ENCODE data around the gene PYGB.

The PYGB gene
- total RNA-seq = 82.3 to 94.8 reads per million in 2 donors

GRCh38 chr20:25247956-25248785 is at the start of gene PYGB:
PYGB (plus strand) TSS chr20:25248085; CDS start chr20:25248179, 94 bp downstream.
- DNase-seq = peak; percentile 65

DNA sequence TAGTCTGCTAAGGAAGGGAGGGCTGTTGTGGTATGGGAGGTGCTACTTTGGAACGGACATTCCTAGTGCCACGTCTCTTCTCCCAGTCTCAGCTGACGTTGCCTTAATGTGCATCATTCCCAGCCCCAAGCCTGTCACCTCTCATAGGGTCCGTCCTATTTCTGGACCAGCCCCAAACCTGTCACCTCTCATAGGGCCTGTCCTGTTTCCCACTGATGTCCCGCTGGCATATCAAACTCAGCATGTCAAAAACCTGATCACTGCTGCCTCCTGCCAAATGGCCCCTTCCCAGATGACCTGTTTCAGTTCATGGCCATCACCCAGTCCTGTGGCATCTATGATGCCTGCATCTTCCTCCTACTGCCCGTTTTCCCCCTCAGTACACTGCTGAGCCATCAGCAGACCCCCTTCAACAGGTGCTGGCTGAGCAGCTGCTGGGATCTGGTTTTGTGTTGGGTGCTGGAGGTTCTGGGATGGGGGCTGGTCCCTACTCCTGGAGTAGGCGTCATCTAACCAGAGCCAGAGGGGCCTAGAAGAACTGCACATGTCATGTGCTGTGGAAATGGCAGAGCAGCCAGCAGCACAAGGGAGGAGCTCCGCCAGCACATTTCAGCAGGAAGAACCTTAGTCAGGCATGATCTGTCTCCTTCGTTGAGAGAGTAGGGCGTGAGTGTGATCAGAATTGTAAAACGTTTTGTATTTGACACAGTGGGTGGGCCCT is 49.1 kb upstream of the PYGB start:
- DNase-seq = no peak

GRCh38 chr20:25199473-25200260 is 48.2 kb upstream of the PYGB start:
- no peak for DNase-seq

- DNase-seq = no peak
Measured at GRCh38 chr20:25203089-25203488, 44.8 kb upstream of the PYGB start.

DNA sequence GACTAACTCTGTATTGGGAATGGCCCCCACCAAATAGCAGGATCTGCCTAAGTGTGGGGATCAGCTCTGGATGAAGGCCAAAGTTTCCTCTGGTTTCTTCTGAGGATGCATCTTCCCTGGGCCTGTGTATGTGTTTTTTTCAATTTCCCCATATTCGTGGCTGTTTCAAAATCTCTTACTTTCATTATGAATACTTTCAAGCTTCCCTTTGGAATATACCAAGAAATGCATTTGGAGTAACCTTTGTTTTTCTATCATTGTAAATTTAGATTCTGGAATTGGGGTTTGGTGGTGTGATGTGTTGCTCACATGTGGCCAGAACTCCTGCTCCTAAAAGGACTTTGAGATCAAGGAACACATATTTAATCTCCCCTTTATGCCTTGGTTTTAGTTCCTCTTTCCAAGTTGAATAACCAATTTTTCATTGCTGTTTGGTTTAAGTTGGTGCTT is 44.0 kb upstream of the PYGB start:
- no peak for DNase-seq

- DNase-seq = no peak
Measured at GRCh38 chr20:25204550-25205276, 43.2 kb upstream of the PYGB start.

- no peak for DNase-seq
Measured at GRCh38 chr20:25205277-25206062, 42.4 kb upstream of the PYGB start.

DNA sequence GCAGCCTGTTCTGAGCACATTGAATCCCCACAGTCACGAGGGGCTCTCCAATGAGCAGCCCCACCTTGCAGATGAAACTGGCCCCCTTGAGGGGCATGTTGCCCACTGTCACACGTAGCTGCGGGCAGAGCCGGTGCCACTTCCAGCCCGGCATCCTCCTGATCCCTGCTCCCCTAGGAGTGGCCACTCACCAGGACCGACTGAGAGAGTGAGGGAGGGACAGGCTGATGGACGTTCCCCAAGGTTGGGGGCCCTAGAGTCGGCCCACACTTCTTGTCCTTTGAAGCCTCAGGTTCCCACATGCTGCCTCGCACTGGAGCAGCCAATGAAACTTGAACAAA is 41.9 kb upstream of the PYGB start:
- DNase-seq = no peak

- DNase-seq = no peak
Measured at GRCh38 chr20:25206548-25206947, 41.3 kb upstream of the PYGB start.

DNA sequence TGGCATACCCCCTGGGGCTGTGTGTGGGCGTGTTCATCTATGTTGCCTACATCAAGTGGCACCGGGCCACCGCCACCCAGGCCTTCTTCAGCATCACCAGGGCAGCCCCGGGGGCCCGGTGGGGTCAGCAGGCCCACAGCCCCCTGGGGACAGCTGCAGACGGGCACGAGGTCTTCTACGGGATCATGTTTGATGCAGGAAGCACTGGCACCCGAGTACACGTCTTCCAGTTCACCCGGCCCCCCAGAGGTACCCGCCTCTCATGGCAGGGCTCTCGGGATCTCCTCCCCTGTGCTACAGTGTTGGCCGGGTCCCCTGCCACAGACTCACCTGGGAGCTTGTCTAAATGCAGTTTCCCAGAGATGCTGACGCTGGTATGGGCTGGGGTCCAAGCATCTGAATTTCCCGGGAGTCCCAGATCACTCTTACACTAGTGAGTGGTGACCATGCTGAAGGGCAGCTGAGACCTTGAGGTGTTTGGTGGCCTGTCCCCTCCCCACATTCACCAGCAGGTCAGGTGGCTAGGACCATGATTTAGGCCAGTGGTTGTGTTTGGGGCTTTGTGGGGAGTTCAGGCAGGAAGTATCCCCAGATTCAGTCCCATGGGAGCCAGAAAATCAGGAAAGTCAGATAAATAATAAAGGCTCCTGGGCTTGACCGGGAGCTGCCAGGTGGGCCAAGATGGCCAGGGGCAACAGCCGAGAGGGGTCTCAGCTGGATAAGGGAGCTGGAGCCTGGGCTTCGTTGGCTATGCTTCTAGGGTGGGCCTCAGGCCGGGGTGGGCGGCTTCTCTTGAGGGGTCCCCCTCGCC is 40.5 kb upstream of the PYGB start:
- DNase-seq = no peak

GRCh38 chr20:25207960-25208534 is 39.8 kb upstream of the PYGB start:
- no peak for DNase-seq

DNA sequence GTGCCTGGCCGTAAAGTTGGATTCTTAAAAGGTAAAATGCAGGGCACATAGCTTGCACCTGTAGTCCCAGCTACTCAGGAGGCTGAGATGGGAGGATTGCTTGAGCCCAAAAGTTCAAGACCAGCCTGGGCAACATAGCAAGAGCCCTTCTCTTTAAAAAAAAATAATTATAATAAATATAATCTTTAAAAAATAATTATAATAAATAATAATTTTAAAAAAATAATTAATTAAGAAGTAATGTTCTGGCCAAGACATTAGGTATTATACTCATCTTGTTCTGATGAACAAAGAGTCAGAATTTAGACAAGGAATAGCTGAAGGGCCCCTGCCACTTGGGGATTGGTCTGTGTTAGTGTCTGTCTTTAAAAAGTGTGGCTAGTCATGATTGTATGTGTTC is 38.5 kb upstream of the PYGB start:
- no peak for DNase-seq

DNA sequence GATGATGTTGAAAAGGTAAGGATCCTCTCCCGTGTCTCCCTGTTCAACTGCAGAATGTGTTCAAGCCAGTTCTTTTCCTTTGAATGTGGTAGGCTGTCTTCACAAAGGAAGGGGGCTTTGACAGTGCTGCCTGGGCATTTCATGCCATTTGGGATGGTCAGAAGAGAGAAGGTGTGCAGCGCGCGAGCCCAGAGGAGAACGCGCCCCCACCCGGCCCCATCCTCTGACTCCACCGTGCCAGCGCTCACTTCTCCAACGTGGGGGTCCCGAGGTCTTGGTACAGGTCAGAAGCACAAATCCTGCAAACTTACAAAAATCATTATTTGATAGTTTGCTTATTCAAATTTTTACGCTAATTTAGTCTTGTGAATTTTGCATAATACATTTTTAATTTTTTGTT is 38.0 kb upstream of the PYGB start:
- DNase-seq = no peak

DNA sequence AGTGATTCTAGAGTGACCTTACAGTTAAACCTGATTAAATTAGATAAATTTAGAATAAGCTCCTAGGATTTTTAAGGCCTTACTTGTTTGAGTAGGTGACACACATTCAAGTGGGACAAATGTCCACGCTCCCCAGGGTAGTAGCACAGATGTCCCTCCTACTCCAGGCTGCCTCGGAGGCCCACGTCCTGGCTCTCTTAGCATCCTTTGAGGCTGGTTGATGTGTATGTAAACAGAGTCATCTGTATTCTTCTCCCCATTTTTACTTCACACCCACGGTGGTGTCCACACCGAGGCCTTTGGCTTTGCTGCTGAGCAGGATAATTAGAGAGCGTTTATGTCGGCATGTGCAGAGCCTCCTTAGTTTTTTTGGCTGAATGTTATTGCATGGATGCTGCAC is 36.6 kb upstream of the PYGB start:
- DNase-seq = no peak

- no peak for DNase-seq
Measured at GRCh38 chr20:25212242-25212641, 35.6 kb upstream of the PYGB start.

DNA sequence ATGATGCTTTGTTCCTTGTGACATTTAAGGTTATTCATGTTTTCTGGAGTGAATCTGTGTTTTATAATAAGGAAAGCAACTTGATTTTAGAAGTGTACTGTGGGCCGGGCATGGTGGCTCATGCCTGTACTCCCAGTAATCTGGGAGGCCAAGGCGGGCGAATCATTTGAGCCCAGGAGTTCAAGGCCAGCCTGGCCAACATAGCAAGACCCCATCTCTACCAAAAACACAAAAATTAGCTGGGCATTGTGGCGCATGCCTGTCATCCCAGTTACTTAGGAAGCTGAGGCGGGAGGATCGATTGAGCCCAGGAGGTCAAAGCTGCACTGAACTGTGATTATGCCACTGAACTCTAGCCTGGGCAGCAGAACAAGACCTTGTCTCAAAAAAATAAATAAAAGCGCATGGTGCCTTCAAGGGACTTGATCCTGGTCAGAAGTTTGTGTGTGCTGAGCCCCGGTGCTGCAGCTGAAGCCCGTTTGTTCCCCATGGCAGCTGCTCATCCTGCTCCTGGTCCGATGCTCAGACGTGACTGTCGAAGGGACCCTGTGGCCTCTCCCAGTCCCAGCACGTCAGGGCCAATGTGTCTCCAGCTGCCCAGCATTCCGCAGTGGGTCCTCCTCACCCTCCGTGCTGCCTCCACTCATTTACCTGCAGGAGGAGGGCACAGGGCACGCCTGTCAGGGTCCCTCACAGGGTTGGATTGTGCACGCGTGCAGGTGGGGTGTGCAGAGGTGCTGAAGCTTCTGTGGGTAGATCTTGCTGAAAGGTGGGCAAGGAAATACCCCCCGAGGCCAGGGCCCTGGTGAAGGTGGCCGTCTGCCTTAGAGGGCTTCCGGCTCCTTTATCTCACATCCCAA is 34.1 kb upstream of the PYGB start:
- DNase-seq = no peak

GRCh38 chr20:25214426-25214790 is 33.5 kb upstream of the PYGB start:
- no peak for DNase-seq

- no peak for DNase-seq
Measured at GRCh38 chr20:25214819-25215218, 33.1 kb upstream of the PYGB start.

GRCh38 chr20:25215521-25215920 is 32.4 kb upstream of the PYGB start:
- DNase-seq = no peak

Measured in activated gamma-delta T cell (primary cell).